ENCODE measurements around the gene FAT2. TPM values are rescaled to one million over a fixed set of nuclear protein-coding genes. Genes with fewer than 3 reads are reported as not detected.
A peak's percentile ranks its signal among the peaks of the same experiment; 100 is the strongest.

Gene FAT2
- total and polyA plus RNA-seq, 2 donors (not counting 1 experiment from before 2014, with no cell fraction given): not detected

- WGBS (ENCODE audit: insufficient coverage): 70% methylated on average over 9 of the region's 9 CpGs
- no peaks in the 10 kb centered on the region for H3K9me3 Mint-ChIP-seq (ENCODE audit: insufficient read depth)
- H3K27ac Mint-ChIP-seq: no peak overlapping the region
- no peak for ATAC-seq (ENCODE audit: low read depth)
- Histone ChIP-seq H3K4me3 (ENCODE audit: control extremely low read depth in 1 of 5, extremely low read depth in 1 of 5, insufficient read depth in 1 of 5, low read depth in 2 of 5, low read length in 4 of 5) (no peak overlapping the region), H3K9ac (ENCODE audit: low read length) (no peak overlapping the region), H4K20me1 (ENCODE audit: control insufficient read depth, insufficient read depth, low read length, poor library complexity, severe bottlenecking) (no peaks in the 10 kb centered on the region), H3K27me3 (replicated peaks in 1 of 4; ENCODE audit: control extremely low read depth in 1 of 4, control insufficient read depth in 3 of 4, insufficient read depth in 4 of 4, low read length in 3 of 4) (no peaks in the 10 kb centered on the region), H3K27ac (ENCODE audit: low read length in 2 of 2) (no peak overlapping the region), H3K79me2 (ENCODE audit: control insufficient read depth, insufficient read depth, low read length) (no peaks in the 10 kb centered on the region), H3K9me3 (ENCODE audit: control extremely low read depth in 1 of 3, control insufficient read depth in 2 of 3, insufficient read depth in 1 of 3, low read length in 2 of 3) (peaks cover 0 to 5% (median 0%) of the 10 kb centered on the region in 3 donors), H3K4me2 (replicated peaks; ENCODE audit: low read depth, low read length, poor library complexity, severe bottlenecking) (peak overlapping the region; percentile 5), H2AFZ (ENCODE audit: insufficient read depth, low read depth, low read length, poor library complexity, severe bottlenecking) (no peak overlapping the region), H3K4me1 (ENCODE audit: control insufficient read depth in 2 of 2, insufficient read depth in 2 of 2, low read length in 2 of 2) (peaks cover 10 to 15% of the 10 kb centered on the region in 2 donors), H3K36me3 (replicated peaks in 1 of 2; ENCODE audit: control extremely low read depth in 1 of 2, control insufficient read depth in 1 of 2, extremely low read depth in 1 of 2, insufficient read depth in 2 of 2, low read length in 1 of 2) (no peaks in the 10 kb centered on the region)
- peaks cover 17% of the 10 kb centered on the region for H3K4me1 Mint-ChIP-seq
- intact Hi-C loops (cut with micrococcal nuclease): no loop called here
- ChIA-PET CTCF (interaction anchor here (1.6 kb wide), 1 partner anchor 80 kb away, joined by 5 read pairs; no protein-coding TSS in a partner anchor), POLR2A (no interaction called here)
- DNase-seq: peak; percentile 15
- no peaks in the 10 kb centered on the region for H3K27me3 Mint-ChIP-seq
- H3K4me3 Mint-ChIP-seq: no peak overlapping the region
- TF ChIP-seq CTCF (IDR thresholded peaks at IDR 0.05): no peak
- TF ChIP-seq EZH2 (IDR thresholded peaks at IDR 0.05; ENCODE audit: borderline replicate concordance, insufficient read depth, low read depth, low read length, poor library complexity, severe bottlenecking): no peak
Observed at GRCh38 chr5:151571270-151572173, 19.6 kb downstream of the FAT2 start.
